SU-DHL-6 (cell line): ENCODE measurements around the gene CADM1.

ENCODE experiments used
- EZH2phosphoT487 ChIP-seq: fragments of 200-600 bp; sonication (generic), shearing (Covaris generic); conservative IDR thresholded peaks from 2 replicates; pipeline ENCODE4 v1.6.1; 2018; ENCODE audit warnings: mild to moderate bottlenecking, antibody characterized with exemption, low read length, moderate library complexity, mixed read lengths
- TF ChIP-seq, protein P1 (sequence below): fragments of 200-600 bp; sonication (generic); IDR thresholded peaks from one replicate; pipeline ENCODE4 v1.5.1; 2017; ENCODE audit warnings: antibody characterized with exemption, mild to moderate bottlenecking, low read length, moderate library complexity; ENCODE audit not compliant: insufficient read depth, poor library complexity, severe bottlenecking

DNA sequence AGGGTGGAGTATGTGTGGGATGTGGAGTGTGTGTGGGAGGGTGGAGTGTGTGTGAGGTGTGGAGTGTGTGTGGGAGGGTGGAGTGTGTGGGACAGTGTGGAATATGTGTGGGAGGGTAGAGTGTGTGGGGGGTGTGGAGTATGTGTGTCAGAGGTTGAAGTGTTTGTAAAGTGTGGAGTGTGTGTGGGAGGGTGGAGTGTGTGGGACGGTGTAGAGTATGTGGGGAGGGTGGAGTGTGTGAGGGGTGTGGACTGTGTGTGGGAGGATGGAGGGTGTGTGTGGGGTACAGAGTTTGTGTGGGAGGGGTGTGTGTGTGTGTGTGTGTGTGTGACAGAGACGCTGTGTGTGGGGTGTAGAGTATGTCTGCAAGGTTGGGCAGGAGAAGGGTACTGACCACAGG lies 355.5 kb downstream of the CADM1 start:
- TF ChIP-seq, protein P1, sequence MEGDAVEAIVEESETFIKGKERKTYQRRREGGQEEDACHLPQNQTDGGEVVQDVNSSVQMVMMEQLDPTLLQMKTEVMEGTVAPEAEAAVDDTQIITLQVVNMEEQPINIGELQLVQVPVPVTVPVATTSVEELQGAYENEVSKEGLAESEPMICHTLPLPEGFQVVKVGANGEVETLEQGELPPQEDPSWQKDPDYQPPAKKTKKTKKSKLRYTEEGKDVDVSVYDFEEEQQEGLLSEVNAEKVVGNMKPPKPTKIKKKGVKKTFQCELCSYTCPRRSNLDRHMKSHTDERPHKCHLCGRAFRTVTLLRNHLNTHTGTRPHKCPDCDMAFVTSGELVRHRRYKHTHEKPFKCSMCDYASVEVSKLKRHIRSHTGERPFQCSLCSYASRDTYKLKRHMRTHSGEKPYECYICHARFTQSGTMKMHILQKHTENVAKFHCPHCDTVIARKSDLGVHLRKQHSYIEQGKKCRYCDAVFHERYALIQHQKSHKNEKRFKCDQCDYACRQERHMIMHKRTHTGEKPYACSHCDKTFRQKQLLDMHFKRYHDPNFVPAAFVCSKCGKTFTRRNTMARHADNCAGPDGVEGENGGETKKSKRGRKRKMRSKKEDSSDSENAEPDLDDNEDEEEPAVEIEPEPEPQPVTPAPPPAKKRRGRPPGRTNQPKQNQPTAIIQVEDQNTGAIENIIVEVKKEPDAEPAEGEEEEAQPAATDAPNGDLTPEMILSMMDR = no peak
- TF ChIP-seq EZH2phosphoT487 = no peak
